Hepatocyte (in vitro differentiated cells): Measurements from ENCODE around the gene PLEKHJ1. TPM values are rescaled to one million over a fixed set of nuclear protein-coding genes. Genes with fewer than 3 reads are reported as not detected.

Experiments
- DNase-seq: peaks from one replicate; pipeline ENCODE4 v3.0.0-alpha.2; 2016; ENCODE audit warnings: low spot score
- H2AFZ ChIP-seq: fragments of 200-600 bp; sonication (generic); 2 replicates; pipeline ENCODE4 v1.6.0; 2016; ENCODE audit warnings: antibody characterized with exemption, mild to moderate bottlenecking
- H3K27ac ChIP-seq: fragments of 200-600 bp; sonication (generic); 2 replicates; pipeline ENCODE4 v1.5.1; 2016; ENCODE audit warnings: mild to moderate bottlenecking
- H3K27me3 ChIP-seq: fragments of 200-600 bp; sonication (generic); 2 replicates; pipeline ENCODE4 v1.6.1; 2016
- H3K36me3 ChIP-seq: fragments of 200-600 bp; sonication (generic); replicated peaks from 2 replicates; pipeline ENCODE4 v1.5.1; 2016; ENCODE audit warnings: low read depth; ENCODE audit not compliant: insufficient read depth
- H3K4me1 ChIP-seq: fragments of 200-600 bp; sonication (generic); 2 replicates; pipeline ENCODE4 v1.5.1; 2016; ENCODE audit warnings: mild to moderate bottlenecking, moderate library complexity; ENCODE audit not compliant: insufficient read depth
- H3K4me2 ChIP-seq: fragments of 200-600 bp; sonication (generic); 2 replicates; pipeline ENCODE4 v1.6.0; 2016
- H3K4me3 ChIP-seq: fragments of 200-600 bp; sonication (generic); 2 replicates; pipeline ENCODE4 v1.5.1; 2016; ENCODE audit warnings: mild to moderate bottlenecking
- H3K79me2 ChIP-seq: fragments of 200-600 bp; sonication (generic); 2 replicates; pipeline ENCODE4 v1.6.0; 2017; ENCODE audit warnings: mild to moderate bottlenecking
- H3K9me2 ChIP-seq: fragments of 200-600 bp; sonication (generic); replicated peaks from 2 replicates; pipeline ENCODE4 v1.6.0; 2017; ENCODE audit warnings: mild to moderate bottlenecking; ENCODE audit not compliant: insufficient read depth
- H3K9me3 ChIP-seq: fragments of 200-600 bp; sonication (generic); 2 replicates; pipeline ENCODE4 v1.5.1; 2016; ENCODE audit warnings: low read depth, mild to moderate bottlenecking
- H4K20me1 ChIP-seq: fragments of 200-600 bp; sonication (generic); 2 replicates; pipeline ENCODE4 v1.6.0; 2016; ENCODE audit warnings: mild to moderate bottlenecking; ENCODE audit not compliant: insufficient read depth, poor library complexity, severe bottlenecking
- CTCF ChIP-seq: fragments of 200-600 bp; sonication (generic); IDR thresholded peaks from 2 replicates; pipeline ENCODE4 v1.5.1; 2016; ENCODE audit warnings: antibody characterized with exemption, mild to moderate bottlenecking; ENCODE audit not compliant: poor library complexity
- EZH2 ChIP-seq: fragments of 200-600 bp; sonication (generic); IDR thresholded peaks from 2 replicates; pipeline ENCODE4 v1.6.1; 2016; ENCODE audit warnings: antibody characterized with exemption, mild to moderate bottlenecking, borderline replicate concordance
- EZH2phosphoT487 ChIP-seq: fragments of 200-600 bp; sonication (generic); IDR thresholded peaks from one replicate; pipeline ENCODE4 v1.6.1; 2018; ENCODE audit warnings: antibody characterized with exemption, mild to moderate bottlenecking, low read depth, moderate library complexity; ENCODE audit not compliant: unreplicated experiment, severe bottlenecking
- WGBS: methylation state at CpG from one replicate; pipeline ENCODE4 v1.1.6; 2016; ENCODE audit warnings: low lambda C conversion rate; ENCODE audit errors: missing lambda C conversion rate; 5-methylcytosine and 5-hydroxymethylcytosine counted together
- polyA plus RNA-seq: library from polyadenylated mRNA; unstranded; fragments of >200 nt; fragmentation: Nextera tagmentation; extraction: Ambion mirVana; gene quantifications from 2 replicates; pipeline ENCODE4 v1.2.1, GENCODE V29; 2016
- total RNA-seq: library from RNA; depleted of rRNA; stranded (reverse); fragments of >200 nt; gene quantifications from 2 replicates; pipeline ENCODE4 v1.2.3, GENCODE V29; 2014

The PLEKHJ1 gene
- total and polyA plus RNA-seq, 2 experiments from 2014 or later, result 165 to 190 TPM

- peaks cover 7% of the 10 kb centered on the region for H3K79me2 ChIP-seq
- H3K4me3 ChIP-seq, result no peak overlapping the region
- no peaks in the 10 kb centered on the region for H3K27me3 ChIP-seq
- TF ChIP-seq EZH2phosphoT487 (no peak), EZH2 (no peak), CTCF (no peak)
- 98% methylated on average over 24 of the region's 67 CpGs for WGBS
- no peak for DNase-seq
- no peaks in the 10 kb centered on the region for H3K9me2 ChIP-seq
- no peaks in the 10 kb centered on the region for H4K20me1 ChIP-seq
- H3K27ac ChIP-seq, result no peak overlapping the region
- H2AFZ ChIP-seq, result no peak overlapping the region
- H3K36me3 ChIP-seq, result no peaks in the 10 kb centered on the region
- no peaks in the 10 kb centered on the region for H3K4me1 ChIP-seq
- H3K4me2 ChIP-seq, result no peak overlapping the region
- no peaks in the 10 kb centered on the region for H3K9me3 ChIP-seq
These were observed 8.5 kb downstream of the PLEKHJ1 start for GRCh38 chr19:2227415-2228156.

GRCh38 chr19:2226840-2227360 is 9.2 kb downstream of the PLEKHJ1 start:
- H3K27me3 ChIP-seq, result no peaks in the 10 kb centered on the region
- no peak overlapping the region for H3K4me3 ChIP-seq
- H4K20me1 ChIP-seq, result no peaks in the 10 kb centered on the region
- H3K4me2 ChIP-seq, result no peak overlapping the region
- DNase-seq, result no peak
- H3K27ac ChIP-seq, result no peak overlapping the region
- WGBS, result 98% methylated on average over 12 of the region's 53 CpGs
- no peak overlapping the region for H2AFZ ChIP-seq
- no peak for TF ChIP-seq EZH2phosphoT487
- TF ChIP-seq CTCF, result no peak
- no peak for TF ChIP-seq EZH2
- H3K4me1 ChIP-seq, result no peaks in the 10 kb centered on the region
- no peaks in the 10 kb centered on the region for H3K9me2 ChIP-seq
- H3K9me3 ChIP-seq, result no peaks in the 10 kb centered on the region
- peaks cover 6% of the 10 kb centered on the region for H3K79me2 ChIP-seq
- H3K36me3 ChIP-seq, result no peaks in the 10 kb centered on the region

DNA sequence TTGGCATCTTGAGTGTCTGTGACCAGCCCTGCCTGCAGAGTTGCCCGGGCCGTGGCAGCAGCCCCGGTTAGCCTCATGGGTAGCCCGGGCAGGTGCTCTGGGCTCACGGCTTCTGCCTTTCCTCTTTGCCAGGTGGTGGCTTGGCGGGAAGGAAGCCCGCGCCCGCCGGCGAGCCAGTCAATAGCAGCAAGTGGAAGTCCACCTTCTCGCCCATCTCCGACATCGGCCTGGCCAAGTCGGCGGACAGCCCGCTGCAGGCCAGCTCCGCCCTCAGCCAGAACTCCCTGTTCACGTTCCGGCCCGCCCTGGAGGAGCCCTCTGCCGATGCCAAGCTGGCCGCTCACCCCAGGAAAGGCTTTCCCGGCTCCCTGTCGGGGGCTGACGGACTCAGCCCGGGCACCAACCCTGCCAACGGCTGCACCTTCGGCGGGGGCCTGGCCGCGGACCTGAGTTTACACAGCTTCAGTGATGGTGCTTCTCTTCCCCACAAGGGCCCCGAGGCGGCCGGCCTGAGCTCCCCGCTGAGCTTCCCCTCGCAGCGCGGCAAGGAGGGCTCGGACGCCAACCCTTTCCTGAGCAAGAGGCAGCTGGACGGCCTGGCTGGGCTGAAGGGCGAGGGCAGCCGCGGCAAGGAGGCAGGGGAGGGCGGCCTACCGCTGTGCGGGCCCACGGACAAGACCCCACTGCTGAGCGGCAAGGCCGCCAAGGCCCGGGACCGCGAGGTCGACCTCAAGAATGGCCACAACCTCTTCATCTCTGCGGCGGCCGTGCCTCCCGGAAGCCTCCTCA is 9.9 kb downstream of the PLEKHJ1 start:
- Histone ChIP-seq H3K4me2 (no peak overlapping the region), H3K27me3 (no peaks in the 10 kb centered on the region), H3K9me3 (no peaks in the 10 kb centered on the region), H3K79me2 (no peaks in the 10 kb centered on the region), H3K36me3 (no peaks in the 10 kb centered on the region), H2AFZ (no peak overlapping the region), H4K20me1 (no peaks in the 10 kb centered on the region), H3K27ac (no peak overlapping the region), H3K4me1 (no peaks in the 10 kb centered on the region), H3K4me3 (no peak overlapping the region), H3K9me2 (no peaks in the 10 kb centered on the region)
- DNase-seq, result no peak
- 97% methylated on average over 51 of the region's 59 CpGs for WGBS
- TF ChIP-seq EZH2, result no peak
- TF ChIP-seq CTCF, result no peak
- TF ChIP-seq EZH2phosphoT487, result no peak
